GM23338 (cell line): ENCODE data around the gene HECTD3. TPM values are rescaled to one million over a fixed set of nuclear protein-coding genes. Genes with fewer than 3 reads are reported as not detected.
A peak's percentile ranks its signal among the peaks of the same experiment; 100 is the strongest.

Experiments used
- ATAC-seq: fragments of 200-7000 bp; cut with Tn5 transposase; 3 replicates; pipeline ENCODE4 v1.9.1; 2020
- DNase-seq: peaks from one replicate; pipeline ENCODE4 v3.0.0-alpha.2; 2015; ENCODE audit warnings: low spot score
- H2AFZ ChIP-seq: fragments of 200-600 bp; sonication (generic); 2 replicates; pipeline ENCODE4 v1.8.0; 2016; ENCODE audit warnings: antibody characterized with exemption, mild to moderate bottlenecking, moderate library complexity
- H3F3A ChIP-seq: fragments of 200-600 bp; sonication (generic); replicated peaks from 2 replicates; pipeline ENCODE4 v1.8.0; 2017; ENCODE audit warnings: antibody characterized with exemption, mixed run types, low read depth
- H3K27ac ChIP-seq: fragments of 200-600 bp; sonication (generic); 2 replicates; pipeline ENCODE4 v1.6.1; 2016; ENCODE audit warnings: low read depth
- H3K27me3 ChIP-seq: fragments of 200-600 bp; sonication (generic); 2 replicates; pipeline ENCODE4 v1.8.0; 2016; ENCODE audit warnings: mild to moderate bottlenecking, mixed run types, moderate library complexity; ENCODE audit not compliant: insufficient read depth
- H3K36me3 ChIP-seq: fragments of 200-600 bp; sonication (generic); 2 replicates; pipeline ENCODE4 v1.8.0; 2016; ENCODE audit warnings: mild to moderate bottlenecking; ENCODE audit not compliant: insufficient read depth
- H3K4me1 ChIP-seq: fragments of 200-600 bp; sonication (generic); 2 replicates; pipeline ENCODE4 v1.8.0; 2016; ENCODE audit warnings: mild to moderate bottlenecking, moderate library complexity; ENCODE audit not compliant: insufficient read depth
- H3K4me2 ChIP-seq: fragments of 200-600 bp; sonication (generic); 2 replicates; pipeline ENCODE4 v1.7.1; 2017; ENCODE audit warnings: mixed run types
- H3K4me3 ChIP-seq: fragments of 200-600 bp; sonication (generic); 2 replicates; pipeline ENCODE4 v1.6.1; 2016; ENCODE audit warnings: mixed run types
- H3K79me2 ChIP-seq: fragments of 200-600 bp; sonication (generic); replicated peaks from 2 replicates; pipeline ENCODE4 v1.8.0; 2017; ENCODE audit warnings: mild to moderate bottlenecking; ENCODE audit not compliant: insufficient read depth
- H3K9me2 ChIP-seq: fragments of 200-600 bp; sonication (generic); 2 replicates; pipeline ENCODE4 v1.8.0; 2017; ENCODE audit not compliant: insufficient read depth
- H4K20me1 ChIP-seq: fragments of 200-600 bp; sonication (generic); replicated peaks from 2 replicates; pipeline ENCODE4 v1.8.0; 2017; ENCODE audit warnings: mild to moderate bottlenecking; ENCODE audit not compliant: insufficient read depth
- H3K27ac Mint-ChIP-seq: 2 replicates; pipeline ENCODE4 v1.8.0; 2020; ENCODE audit warnings: inconsistent platforms, mild to moderate bottlenecking, moderate library complexity, mixed read lengths
- H3K27me3 Mint-ChIP-seq: 3 replicates; pipeline ENCODE4 v1.8.0; 2022; ENCODE audit warnings: low read depth, mild to moderate bottlenecking, moderate library complexity, mixed read lengths, inconsistent platforms; ENCODE audit not compliant: insufficient read depth, poor library complexity
- H3K36me3 Mint-ChIP-seq: 3 replicates; pipeline ENCODE4 v1.8.0; 2021; ENCODE audit warnings: low read depth, mild to moderate bottlenecking, inconsistent platforms, moderate library complexity, mixed read lengths
- H3K4me1 Mint-ChIP-seq: 3 replicates; pipeline ENCODE4 v1.8.0; 2020; ENCODE audit warnings: mild to moderate bottlenecking, inconsistent platforms, mixed read lengths
- H3K4me3 Mint-ChIP-seq: 3 replicates; pipeline ENCODE4 v1.8.0; 2021; ENCODE audit warnings: moderate library complexity, mild to moderate bottlenecking, inconsistent platforms, mixed read lengths
- H3K9me3 Mint-ChIP-seq: 3 replicates; pipeline ENCODE4 v1.8.0; 2020; ENCODE audit warnings: moderate library complexity, mild to moderate bottlenecking, inconsistent platforms, mixed read lengths
- EZH2 ChIP-seq: fragments of 200-600 bp; sonication (generic); IDR thresholded peaks from one replicate; pipeline ENCODE4 v1.8.0; 2017; ENCODE audit warnings: antibody characterized with exemption, mild to moderate bottlenecking, low read depth; ENCODE audit not compliant: unreplicated experiment
- EZH2phosphoT487 ChIP-seq: fragments of 200-600 bp; sonication (generic); IDR thresholded peaks from one replicate; pipeline ENCODE4 v1.8.1; 2018; ENCODE audit warnings: antibody characterized with exemption; ENCODE audit not compliant: unreplicated experiment
- NANOG ChIP-seq: IDR thresholded peaks from 2 replicates; pipeline ENCODE4 v1.6.1; 2016; ENCODE audit warnings: antibody characterized with exemption, borderline replicate concordance
- STAT1 ChIP-seq: IDR thresholded peaks from one replicate; pipeline ENCODE4 v1.6.1; 2016; ENCODE audit warnings: antibody characterized with exemption; ENCODE audit not compliant: unreplicated experiment
- polyA plus RNA-seq: library from polyadenylated mRNA; unstranded; fragments of >200 nt; fragmentation: Nextera tagmentation; extraction: Ambion mirVana; gene quantifications from 2 replicates; pipeline ENCODE4 v1.2.1, GENCODE V29; 2016
- total RNA-seq: library from RNA; depleted of rRNA; stranded (reverse); fragments of >200 nt; shearing (Covaris generic); gene quantifications from 2 replicates; pipeline ENCODE4 v1.2.3, GENCODE V29; 2014
- TF ChIP-seq, protein P1 (sequence below), 2 experiments: fragments of 200-600 bp in 1 of 2; sonication (generic) in 1 of 2; conservative IDR thresholded peaks; 2 replicates each; pipeline versions ENCODE4 v1.5.1 to v1.6.1; 2016 to 2017; ENCODE audit warnings: antibody characterized with exemption in 2 of 2, low read depth in 2 of 2, mild to moderate bottlenecking in 2 of 2, moderate library complexity in 1 of 2
- TF ChIP-seq, protein P2 (sequence below): fragments of 250-450 bp; sonication (Bioruptor Pico); IDR thresholded peaks from 2 replicates; pipeline ENCODE4 v1.5.0; 2020; ENCODE audit warnings: mild to moderate bottlenecking, moderate library complexity
- TF ChIP-seq, protein P3 (sequence below): IDR thresholded peaks from 2 replicates; pipeline ENCODE4 v1.6.1; 2016; ENCODE audit warnings: antibody characterized with exemption
- TF ChIP-seq, protein P4 (sequence below): IDR thresholded peaks from one replicate; pipeline ENCODE4 v1.6.1; 2018; ENCODE audit warnings: antibody characterized with exemption; ENCODE audit not compliant: unreplicated experiment

HECTD3 gene
- total and polyA plus RNA-seq, 2 experiments from 2014 or later: 13.1 to 31.4 TPM

DNA sequence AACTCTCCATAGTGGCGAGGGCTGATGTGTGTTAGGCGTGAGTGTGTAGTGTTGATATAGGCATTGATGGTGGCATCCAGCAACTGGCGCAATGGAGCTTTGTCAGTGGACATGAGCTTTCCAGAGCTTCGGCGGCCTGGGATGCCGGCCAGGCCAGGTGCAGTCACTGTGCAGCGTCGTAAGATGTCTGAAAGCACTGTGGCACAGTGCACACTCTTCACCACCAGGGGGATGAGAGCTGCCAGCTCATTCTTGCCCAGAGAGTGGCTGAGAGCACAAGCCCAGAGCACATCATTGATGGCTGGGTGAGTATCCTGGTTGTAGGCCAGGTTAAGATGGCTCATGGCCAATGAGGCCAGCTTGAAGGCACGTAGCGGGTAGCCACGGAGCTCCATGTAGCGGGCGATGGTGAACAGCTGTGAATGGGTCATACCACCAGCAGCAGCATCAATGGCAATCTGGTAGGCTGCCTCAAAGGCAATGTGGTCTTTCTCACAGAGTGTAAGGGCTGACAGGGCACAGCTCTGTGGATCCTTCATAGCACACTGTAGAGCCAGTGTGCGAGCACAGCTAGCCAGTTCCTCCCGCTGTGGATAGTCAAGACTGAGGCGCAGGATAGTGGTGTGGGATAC, 7.6 kb upstream of the HECTD3 start:
- H4K20me1 ChIP-seq: no peaks in the 10 kb centered on the region
- Mint-ChIP-seq H3K4me3 (no peak overlapping the region), H3K27ac (no peak overlapping the region), H3K9me3 (no peaks in the 10 kb centered on the region), H3K27me3 (peaks cover 4% of the 10 kb centered on the region), H3K36me3 (peaks cover 10% of the 10 kb centered on the region; the same call in 2 of the 3 replicates), H3K4me1 (peaks cover 10% of the 10 kb centered on the region; the same call in 2 of the 3 replicates)
- DNase-seq: peak; percentile 85
- H3F3A ChIP-seq: no peaks in the 10 kb centered on the region
- no peaks in the 10 kb centered on the region for H3K36me3 ChIP-seq
- no peak for TF ChIP-seq STAT1
- TF ChIP-seq, protein P1, sequence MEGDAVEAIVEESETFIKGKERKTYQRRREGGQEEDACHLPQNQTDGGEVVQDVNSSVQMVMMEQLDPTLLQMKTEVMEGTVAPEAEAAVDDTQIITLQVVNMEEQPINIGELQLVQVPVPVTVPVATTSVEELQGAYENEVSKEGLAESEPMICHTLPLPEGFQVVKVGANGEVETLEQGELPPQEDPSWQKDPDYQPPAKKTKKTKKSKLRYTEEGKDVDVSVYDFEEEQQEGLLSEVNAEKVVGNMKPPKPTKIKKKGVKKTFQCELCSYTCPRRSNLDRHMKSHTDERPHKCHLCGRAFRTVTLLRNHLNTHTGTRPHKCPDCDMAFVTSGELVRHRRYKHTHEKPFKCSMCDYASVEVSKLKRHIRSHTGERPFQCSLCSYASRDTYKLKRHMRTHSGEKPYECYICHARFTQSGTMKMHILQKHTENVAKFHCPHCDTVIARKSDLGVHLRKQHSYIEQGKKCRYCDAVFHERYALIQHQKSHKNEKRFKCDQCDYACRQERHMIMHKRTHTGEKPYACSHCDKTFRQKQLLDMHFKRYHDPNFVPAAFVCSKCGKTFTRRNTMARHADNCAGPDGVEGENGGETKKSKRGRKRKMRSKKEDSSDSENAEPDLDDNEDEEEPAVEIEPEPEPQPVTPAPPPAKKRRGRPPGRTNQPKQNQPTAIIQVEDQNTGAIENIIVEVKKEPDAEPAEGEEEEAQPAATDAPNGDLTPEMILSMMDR (conservative IDR thresholded peaks at IDR 0.05; ENCODE audit: low read depth in 2 of 2): peak; percentile 67 to 94
- H3K79me2 ChIP-seq: no peaks in the 10 kb centered on the region
- no peaks in the 10 kb centered on the region for H3K27me3 ChIP-seq
- H3K4me3 ChIP-seq: no peak overlapping the region
- no peak overlapping the region for H3K4me2 ChIP-seq
- H3K9me2 ChIP-seq: no peaks in the 10 kb centered on the region
- H2AFZ ChIP-seq: no peak overlapping the region
- no peak overlapping the region for H3K27ac ChIP-seq
- ATAC-seq: peak; percentile 97
- H3K4me1 ChIP-seq: no peaks in the 10 kb centered on the region

DNA sequence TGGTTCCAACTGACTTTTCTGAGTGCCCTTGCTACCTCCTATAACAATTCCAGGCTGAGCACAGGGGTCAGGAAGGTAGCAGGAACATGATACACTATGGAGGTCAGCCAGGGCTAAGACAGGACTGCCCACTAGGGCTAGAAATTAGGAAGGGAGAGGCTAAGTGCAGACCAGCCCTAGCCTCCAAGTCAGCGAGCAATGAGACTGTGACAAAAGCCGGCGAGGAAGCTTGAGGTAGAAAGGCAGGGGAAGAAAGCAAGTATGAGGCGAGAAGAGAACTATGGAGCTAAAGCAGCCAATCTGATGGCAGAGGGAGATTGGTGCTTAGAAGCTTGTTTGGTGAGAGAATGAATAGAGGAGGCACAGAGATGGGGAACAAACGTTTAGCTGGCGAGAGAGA, 5.6 kb upstream of the HECTD3 start:
- ATAC-seq (no peak), DNase-seq (peak; percentile 15)
- H3K27me3 ChIP-seq: no peaks in the 10 kb centered on the region
- peaks cover 7% of the 10 kb centered on the region; the same call in 1 of the 2 replicates for H3K4me1 ChIP-seq
- no peak overlapping the region for H3K4me2 ChIP-seq
- peaks cover 13% of the 10 kb centered on the region for H3K27me3 Mint-ChIP-seq
- no peaks in the 10 kb centered on the region for H3K36me3 ChIP-seq
- H3K4me1 Mint-ChIP-seq: peaks cover 17% of the 10 kb centered on the region; the same call in 2 of the 3 replicates
- no peak overlapping the region for H3K27ac Mint-ChIP-seq
- H3K4me3 Mint-ChIP-seq: no peak overlapping the region
- no peaks in the 10 kb centered on the region for H3K9me2 ChIP-seq
- no peaks in the 10 kb centered on the region for H3K9me3 Mint-ChIP-seq
- H3K79me2 ChIP-seq: peaks cover 12% of the 10 kb centered on the region; the same call in 1 of the 2 replicates
- H3K27ac ChIP-seq: no peak overlapping the region
- no peaks in the 10 kb centered on the region for H3F3A ChIP-seq
- peaks cover 10% of the 10 kb centered on the region; the same call in 2 of the 3 replicates for H3K36me3 Mint-ChIP-seq
- no peak overlapping the region for H3K4me3 ChIP-seq
- H4K20me1 ChIP-seq: no peaks in the 10 kb centered on the region
- no peak overlapping the region for H2AFZ ChIP-seq
- TF ChIP-seq NANOG (no peak), EZH2phosphoT487 (no peak), EZH2 (no peak)
- TF ChIP-seq, protein P2, sequence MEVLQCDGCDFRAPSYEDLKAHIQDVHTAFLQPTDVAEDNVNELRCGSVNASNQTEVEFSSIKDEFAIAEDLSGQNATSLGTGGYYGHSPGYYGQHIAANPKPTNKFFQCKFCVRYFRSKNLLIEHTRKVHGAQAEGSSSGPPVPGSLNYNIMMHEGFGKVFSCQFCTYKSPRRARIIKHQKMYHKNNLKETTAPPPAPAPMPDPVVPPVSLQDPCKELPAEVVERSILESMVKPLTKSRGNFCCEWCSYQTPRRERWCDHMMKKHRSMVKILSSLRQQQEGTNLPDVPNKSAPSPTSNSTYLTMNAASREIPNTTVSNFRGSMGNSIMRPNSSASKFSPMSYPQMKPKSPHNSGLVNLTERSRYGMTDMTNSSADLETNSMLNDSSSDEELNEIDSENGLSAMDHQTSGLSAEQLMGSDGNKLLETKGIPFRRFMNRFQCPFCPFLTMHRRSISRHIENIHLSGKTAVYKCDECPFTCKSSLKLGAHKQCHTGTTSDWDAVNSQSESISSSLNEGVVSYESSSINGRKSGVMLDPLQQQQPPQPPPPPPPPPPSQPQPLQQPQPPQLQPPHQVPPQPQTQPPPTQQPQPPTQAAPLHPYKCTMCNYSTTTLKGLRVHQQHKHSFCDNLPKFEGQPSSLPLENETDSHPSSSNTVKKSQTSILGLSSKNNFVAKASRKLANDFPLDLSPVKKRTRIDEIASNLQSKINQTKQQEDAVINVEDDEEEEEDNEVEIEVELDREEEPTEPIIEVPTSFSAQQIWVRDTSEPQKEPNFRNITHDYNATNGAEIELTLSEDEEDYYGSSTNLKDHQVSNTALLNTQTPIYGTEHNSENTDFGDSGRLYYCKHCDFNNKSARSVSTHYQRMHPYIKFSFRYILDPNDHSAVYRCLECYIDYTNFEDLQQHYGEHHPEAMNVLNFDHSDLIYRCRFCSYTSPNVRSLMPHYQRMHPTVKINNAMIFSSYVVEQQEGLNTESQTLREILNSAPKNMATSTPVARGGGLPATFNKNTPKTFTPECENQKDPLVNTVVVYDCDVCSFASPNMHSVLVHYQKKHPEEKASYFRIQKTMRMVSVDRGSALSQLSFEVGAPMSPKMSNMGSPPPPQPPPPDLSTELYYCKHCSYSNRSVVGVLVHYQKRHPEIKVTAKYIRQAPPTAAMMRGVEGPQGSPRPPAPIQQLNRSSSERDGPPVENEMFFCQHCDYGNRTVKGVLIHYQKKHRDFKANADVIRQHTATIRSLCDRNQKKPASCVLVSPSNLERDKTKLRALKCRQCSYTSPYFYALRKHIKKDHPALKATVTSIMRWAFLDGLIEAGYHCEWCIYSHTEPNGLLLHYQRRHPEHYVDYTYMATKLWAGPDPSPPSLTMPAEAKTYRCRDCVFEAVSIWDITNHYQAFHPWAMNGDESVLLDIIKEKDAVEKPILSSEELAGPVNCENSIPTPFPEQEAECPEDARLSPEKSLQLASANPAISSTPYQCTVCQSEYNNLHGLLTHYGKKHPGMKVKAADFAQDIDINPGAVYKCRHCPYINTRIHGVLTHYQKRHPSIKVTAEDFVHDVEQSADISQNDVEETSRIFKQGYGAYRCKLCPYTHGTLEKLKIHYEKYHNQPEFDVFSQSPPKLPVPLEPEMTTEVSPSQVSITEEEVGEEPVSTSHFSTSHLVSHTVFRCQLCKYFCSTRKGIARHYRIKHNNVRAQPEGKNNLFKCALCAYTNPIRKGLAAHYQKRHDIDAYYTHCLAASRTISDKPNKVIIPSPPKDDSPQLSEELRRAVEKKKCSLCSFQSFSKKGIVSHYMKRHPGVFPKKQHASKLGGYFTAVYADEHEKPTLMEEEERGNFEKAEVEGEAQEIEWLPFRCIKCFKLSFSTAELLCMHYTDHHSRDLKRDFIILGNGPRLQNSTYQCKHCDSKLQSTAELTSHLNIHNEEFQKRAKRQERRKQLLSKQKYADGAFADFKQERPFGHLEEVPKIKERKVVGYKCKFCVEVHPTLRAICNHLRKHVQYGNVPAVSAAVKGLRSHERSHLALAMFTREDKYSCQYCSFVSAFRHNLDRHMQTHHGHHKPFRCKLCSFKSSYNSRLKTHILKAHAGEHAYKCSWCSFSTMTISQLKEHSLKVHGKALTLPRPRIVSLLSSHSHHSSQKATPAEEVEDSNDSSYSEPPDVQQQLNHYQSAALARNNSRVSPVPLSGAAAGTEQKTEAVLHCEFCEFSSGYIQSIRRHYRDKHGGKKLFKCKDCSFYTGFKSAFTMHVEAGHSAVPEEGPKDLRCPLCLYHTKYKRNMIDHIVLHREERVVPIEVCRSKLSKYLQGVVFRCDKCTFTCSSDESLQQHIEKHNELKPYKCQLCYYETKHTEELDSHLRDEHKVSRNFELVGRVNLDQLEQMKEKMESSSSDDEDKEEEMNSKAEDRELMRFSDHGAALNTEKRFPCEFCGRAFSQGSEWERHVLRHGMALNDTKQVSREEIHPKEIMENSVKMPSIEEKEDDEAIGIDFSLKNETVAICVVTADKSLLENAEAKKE (CRISPR knock-in tag): no peak
- TF ChIP-seq, protein P3, sequence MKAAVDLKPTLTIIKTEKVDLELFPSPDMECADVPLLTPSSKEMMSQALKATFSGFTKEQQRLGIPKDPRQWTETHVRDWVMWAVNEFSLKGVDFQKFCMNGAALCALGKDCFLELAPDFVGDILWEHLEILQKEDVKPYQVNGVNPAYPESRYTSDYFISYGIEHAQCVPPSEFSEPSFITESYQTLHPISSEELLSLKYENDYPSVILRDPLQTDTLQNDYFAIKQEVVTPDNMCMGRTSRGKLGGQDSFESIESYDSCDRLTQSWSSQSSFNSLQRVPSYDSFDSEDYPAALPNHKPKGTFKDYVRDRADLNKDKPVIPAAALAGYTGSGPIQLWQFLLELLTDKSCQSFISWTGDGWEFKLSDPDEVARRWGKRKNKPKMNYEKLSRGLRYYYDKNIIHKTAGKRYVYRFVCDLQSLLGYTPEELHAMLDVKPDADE: no peak
- TF ChIP-seq, protein P4, sequence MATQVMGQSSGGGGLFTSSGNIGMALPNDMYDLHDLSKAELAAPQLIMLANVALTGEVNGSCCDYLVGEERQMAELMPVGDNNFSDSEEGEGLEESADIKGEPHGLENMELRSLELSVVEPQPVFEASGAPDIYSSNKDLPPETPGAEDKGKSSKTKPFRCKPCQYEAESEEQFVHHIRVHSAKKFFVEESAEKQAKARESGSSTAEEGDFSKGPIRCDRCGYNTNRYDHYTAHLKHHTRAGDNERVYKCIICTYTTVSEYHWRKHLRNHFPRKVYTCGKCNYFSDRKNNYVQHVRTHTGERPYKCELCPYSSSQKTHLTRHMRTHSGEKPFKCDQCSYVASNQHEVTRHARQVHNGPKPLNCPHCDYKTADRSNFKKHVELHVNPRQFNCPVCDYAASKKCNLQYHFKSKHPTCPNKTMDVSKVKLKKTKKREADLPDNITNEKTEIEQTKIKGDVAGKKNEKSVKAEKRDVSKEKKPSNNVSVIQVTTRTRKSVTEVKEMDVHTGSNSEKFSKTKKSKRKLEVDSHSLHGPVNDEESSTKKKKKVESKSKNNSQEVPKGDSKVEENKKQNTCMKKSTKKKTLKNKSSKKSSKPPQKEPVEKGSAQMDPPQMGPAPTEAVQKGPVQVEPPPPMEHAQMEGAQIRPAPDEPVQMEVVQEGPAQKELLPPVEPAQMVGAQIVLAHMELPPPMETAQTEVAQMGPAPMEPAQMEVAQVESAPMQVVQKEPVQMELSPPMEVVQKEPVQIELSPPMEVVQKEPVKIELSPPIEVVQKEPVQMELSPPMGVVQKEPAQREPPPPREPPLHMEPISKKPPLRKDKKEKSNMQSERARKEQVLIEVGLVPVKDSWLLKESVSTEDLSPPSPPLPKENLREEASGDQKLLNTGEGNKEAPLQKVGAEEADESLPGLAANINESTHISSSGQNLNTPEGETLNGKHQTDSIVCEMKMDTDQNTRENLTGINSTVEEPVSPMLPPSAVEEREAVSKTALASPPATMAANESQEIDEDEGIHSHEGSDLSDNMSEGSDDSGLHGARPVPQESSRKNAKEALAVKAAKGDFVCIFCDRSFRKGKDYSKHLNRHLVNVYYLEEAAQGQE: no peak
